Neutrophil (primary cell): ENCODE measurements around the gene CFAP43.
A peak's percentile ranks its signal among the peaks of the same experiment; 100 is the strongest.

Experiments used
- H3K27ac ChIP-seq: fragments of 200-600 bp; sonication (generic); 2 replicates; pipeline ENCODE4 v1.5.1; 2016; ENCODE audit warnings: mild to moderate bottlenecking, moderate library complexity
- H3K27me3 ChIP-seq: fragments of 200-600 bp; sonication (generic); 2 replicates; pipeline ENCODE4 v1.6.0; 2016; ENCODE audit warnings: mild to moderate bottlenecking
- H3K36me3 ChIP-seq: fragments of 200-600 bp; sonication (generic); 2 replicates; pipeline ENCODE4 v1.5.1; 2017
- H3K4me1 ChIP-seq, 2 experiments: fragments of 200-600 bp in 1 of 2; sonication (generic) in 1 of 2; 1 replicate in 1 of 2; 2 replicates in 1 of 2; pipeline versions ENCODE4 v1.5.1 to v1.6.1; 2013 to 2016; ENCODE audit warnings: low read depth in 1 of 2, low read length in 1 of 2, mild to moderate bottlenecking in 1 of 2, moderate library complexity in 1 of 2; ENCODE audit not compliant: control insufficient read depth in 1 of 2, insufficient read depth in 1 of 2
- H3K4me3 ChIP-seq, 2 experiments: fragments of 200-600 bp in 1 of 2; sonication (generic) in 1 of 2; 1 replicate in 1 of 2; 2 replicates in 1 of 2; pipeline ENCODE4 v1.5.1; 2013 to 2016; ENCODE audit warnings: low read depth in 1 of 2, low read length in 1 of 2, mild to moderate bottlenecking in 1 of 2, moderate library complexity in 1 of 2
- H3K9me3 ChIP-seq: fragments of 200-600 bp; sonication (generic); 2 replicates; pipeline ENCODE4 v1.5.1; 2016
- TF ChIP-seq, protein P1 (sequence below): fragments of 200-600 bp; sonication (generic); IDR thresholded peaks from 2 replicates; pipeline ENCODE4 v1.5.1; 2016; ENCODE audit warnings: antibody characterized with exemption

CFAP43 gene, protein sequence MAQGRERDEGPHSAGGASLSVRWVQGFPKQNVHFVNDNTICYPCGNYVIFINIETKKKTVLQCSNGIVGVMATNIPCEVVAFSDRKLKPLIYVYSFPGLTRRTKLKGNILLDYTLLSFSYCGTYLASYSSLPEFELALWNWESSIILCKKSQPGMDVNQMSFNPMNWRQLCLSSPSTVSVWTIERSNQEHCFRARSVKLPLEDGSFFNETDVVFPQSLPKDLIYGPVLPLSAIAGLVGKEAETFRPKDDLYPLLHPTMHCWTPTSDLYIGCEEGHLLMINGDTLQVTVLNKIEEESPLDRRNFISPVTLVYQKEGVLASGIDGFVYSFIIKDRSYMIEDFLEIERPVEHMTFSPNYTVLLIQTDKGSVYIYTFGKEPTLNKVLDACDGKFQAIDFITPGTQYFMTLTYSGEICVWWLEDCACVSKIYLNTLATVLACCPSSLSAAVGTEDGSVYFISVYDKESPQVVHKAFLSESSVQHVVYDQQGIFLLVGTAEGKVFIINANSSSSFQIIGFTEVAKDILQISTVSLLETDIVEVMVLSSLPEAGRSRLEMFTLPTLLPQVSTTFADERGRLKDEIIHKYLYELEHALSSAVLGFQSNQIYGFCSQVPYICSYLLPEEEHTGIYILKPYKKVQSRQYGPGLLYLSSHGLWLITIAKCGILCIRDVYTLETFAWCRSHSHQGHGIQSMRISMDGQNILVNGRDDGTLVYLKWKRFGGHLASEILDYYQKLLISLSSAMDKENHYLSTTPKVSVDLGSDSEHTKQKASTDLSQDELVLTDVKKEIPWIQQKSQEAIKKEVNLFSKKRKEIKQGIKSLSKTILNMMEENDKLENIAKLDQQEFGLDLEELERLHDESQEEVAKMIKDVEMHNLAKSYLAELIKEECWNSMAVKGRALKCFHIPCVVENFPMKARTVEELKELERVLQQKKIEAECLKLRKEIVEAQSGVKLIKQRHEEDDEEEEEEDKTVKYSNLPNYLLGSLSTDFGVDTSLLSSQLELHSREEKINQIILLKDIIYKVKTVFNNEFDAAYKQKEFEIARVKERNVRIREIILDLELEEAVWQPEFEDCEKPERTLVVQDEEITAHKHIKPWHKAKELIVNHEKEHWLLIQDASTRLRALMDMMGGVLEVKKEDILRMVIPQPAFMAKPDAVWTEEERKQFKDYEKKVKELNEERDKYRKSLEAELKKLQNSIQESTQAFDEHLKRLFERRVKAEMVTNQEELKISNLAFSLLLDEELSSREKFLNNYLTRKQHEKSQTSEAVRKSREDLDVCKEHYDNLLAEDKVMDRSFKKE (N-terminal part only)

DNA sequence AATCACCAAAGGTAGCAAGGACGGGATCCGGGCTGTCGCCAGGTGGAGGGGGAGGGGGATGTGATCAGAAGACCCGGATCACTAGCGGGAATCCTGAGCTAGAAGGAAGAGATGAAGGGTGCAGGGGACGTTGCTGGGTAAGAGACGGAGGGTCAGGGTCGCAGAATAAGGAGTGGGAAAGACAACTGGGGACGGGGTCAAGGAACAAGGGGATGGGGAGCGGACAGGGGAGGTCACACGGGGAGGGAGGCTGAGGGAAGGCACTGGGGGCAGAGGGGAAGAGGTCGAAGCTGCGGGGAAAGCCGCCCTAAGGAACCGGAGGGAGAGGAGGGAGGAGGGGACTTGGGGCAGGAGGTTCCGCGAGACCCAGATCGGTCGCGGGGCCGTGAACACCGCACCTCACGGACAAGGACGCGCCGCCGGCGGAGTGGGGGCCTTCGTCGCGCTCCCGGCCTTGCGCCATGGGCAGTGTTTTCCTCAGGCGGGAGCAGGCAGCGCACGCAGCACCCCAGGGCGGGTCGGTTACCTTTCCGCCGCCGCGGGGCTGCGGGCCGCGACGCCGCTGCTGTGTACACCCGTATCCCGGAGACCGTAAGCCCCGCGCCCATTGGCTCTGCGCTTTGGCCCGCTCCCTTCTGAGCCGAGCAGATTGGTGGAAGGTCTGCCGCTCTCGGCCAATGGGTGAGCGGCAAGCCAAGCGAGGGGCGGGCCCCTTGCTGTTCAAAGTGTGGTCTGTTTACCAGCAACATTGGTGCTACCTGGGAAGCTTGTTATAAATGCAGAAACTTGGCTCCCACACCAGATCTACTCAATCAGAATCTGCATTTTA is at the start of gene CFAP43:
CFAP43 (minus strand) TSS at position 581 of the 829 bp plus-strand sequence; CDS start at position 463, 118 bp downstream.
- Histone ChIP-seq H3K27ac (peak within 1 kb of the TSS; percentile 42), H3K4me1 (peaks cover 11 to 13% of the 10 kb centered on the region in 2 experiments), H3K9me3 (no peaks in the 10 kb centered on the region), H3K4me3 (peak within 1 kb of the TSS; percentile 74 to 92), H3K36me3 (no peaks in the 10 kb centered on the region), H3K27me3 (peaks cover 34% of the 10 kb centered on the region)
- TF ChIP-seq, protein P1, sequence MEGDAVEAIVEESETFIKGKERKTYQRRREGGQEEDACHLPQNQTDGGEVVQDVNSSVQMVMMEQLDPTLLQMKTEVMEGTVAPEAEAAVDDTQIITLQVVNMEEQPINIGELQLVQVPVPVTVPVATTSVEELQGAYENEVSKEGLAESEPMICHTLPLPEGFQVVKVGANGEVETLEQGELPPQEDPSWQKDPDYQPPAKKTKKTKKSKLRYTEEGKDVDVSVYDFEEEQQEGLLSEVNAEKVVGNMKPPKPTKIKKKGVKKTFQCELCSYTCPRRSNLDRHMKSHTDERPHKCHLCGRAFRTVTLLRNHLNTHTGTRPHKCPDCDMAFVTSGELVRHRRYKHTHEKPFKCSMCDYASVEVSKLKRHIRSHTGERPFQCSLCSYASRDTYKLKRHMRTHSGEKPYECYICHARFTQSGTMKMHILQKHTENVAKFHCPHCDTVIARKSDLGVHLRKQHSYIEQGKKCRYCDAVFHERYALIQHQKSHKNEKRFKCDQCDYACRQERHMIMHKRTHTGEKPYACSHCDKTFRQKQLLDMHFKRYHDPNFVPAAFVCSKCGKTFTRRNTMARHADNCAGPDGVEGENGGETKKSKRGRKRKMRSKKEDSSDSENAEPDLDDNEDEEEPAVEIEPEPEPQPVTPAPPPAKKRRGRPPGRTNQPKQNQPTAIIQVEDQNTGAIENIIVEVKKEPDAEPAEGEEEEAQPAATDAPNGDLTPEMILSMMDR, result peak; percentile 36

DNA sequence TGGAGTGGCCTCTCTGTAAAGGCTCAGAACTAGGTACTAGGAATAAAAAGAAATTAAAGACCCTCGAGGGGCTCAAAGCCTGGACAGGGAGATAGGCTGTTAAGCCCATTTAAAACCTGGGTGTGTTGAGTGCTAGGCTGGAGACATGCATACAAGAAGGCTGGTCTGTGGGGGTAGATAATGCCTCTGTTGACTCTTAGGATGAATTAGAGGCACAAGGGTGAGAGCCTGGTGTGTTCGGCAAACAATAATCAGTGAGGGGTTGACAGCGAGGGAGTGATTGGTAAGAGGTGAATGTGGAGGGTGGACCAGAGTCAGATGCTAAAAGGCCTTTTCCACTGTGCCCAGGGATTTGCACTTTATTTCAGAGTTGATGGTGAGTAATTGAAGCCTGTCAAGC is 49.5 kb upstream of the CFAP43 start:
- no peaks in the 10 kb centered on the region for H3K9me3 ChIP-seq
- peaks cover 0 to 6% of the 10 kb centered on the region in 2 experiments for H3K4me1 ChIP-seq
- no peak overlapping the region for H3K27ac ChIP-seq
- no peaks in the 10 kb centered on the region for H3K27me3 ChIP-seq
- H3K4me3 ChIP-seq, result no peak overlapping the region
- no peaks in the 10 kb centered on the region for H3K36me3 ChIP-seq
- TF ChIP-seq, protein P1, result no peak

DNA sequence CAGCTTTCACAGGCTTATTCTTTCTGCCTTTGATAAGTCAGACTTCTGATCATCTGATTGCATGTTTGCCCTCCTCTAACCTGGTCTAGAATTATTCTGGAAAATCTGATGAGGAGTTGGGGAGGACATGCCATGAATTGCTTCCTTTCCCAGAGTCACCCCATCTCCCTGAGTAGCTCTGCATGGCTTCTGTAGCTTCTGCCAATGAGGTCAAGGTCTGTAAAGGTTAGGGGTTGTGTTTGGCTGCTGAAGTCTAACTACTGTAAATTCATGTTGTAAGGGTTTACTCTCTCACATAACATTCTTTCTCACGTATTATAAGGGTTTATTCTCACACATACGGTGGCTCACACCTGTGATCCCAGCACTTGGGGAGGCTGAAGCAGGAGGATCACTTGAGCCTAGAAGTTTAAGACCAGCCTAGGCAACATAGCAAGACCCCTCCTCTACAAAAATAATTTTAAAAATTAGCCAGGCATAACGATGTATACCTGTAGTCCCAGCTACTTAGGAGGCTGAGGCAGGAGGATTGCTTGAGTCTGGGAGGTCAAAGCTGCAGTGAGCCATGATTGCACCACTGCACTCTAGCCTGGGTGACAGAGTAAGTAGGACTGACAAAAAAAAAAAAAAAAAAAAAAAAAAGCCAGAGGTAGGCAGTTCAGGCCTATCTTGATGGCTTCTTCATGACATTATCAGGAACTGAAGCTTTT is 47.5 kb upstream of the CFAP43 start:
- Histone ChIP-seq H3K36me3 (no peaks in the 10 kb centered on the region), H3K9me3 (no peaks in the 10 kb centered on the region), H3K4me1 (peaks cover 4 to 10% of the 10 kb centered on the region in 2 experiments), H3K27ac (no peak overlapping the region), H3K4me3 (no peak overlapping the region), H3K27me3 (peaks cover 19% of the 10 kb centered on the region)
- TF ChIP-seq, protein P1, result no peak

DNA sequence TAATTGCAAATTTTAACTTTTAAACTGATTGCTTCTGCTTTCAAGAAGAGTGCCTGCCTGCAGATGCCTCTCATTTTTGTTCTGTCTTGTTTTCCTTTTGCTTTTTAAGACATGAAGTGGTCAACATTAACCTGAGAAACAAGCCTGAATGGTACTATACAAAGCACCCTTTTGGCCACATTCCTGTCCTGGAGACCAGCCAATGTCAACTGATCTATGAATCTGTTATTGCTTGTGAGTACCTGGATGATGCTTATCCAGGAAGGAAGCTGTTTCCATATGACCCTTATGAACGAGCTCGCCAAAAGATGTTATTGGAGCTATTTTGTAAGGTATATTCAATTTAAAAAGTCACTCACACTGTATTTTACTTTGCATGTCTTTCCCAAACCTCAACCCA is 45.6 kb upstream of the CFAP43 start:
- Histone ChIP-seq H3K9me3 (no peaks in the 10 kb centered on the region), H3K27ac (no peak overlapping the region), H3K4me1 (peaks cover 8 to 14% of the 10 kb centered on the region in 2 experiments), H3K4me3 (no peak overlapping the region), H3K36me3 (no peaks in the 10 kb centered on the region), H3K27me3 (peaks cover 22% of the 10 kb centered on the region)
- TF ChIP-seq, protein P1, result no peak
